CD4-positive, alpha-beta T cell treated with Interleukin-6 for 4 hours (primary cell): ENCODE data around the gene ZKSCAN3.
"Not testable (repeated sequence)": the region's sequence is repeated elsewhere in the genome, so short reads cannot be mapped to it uniquely, and the experiment has no call there.

ENCODE experiments used
- DNase-seq: peaks from one replicate; pipeline ENCODE4 v3.0.0-alpha.2; 2020; ENCODE audit warnings: mixed read lengths

Gene ZKSCAN3

GRCh38 chr6:28349892-28350737, at the start of gene ZKSCAN3:
Gene ZKSCAN3, plus strand, starts transcription at chr6:28349947. Its CDS starts 9,640 bp downstream, at chr6:28359587.
- peak; percentile 89 for DNase-seq

DNA sequence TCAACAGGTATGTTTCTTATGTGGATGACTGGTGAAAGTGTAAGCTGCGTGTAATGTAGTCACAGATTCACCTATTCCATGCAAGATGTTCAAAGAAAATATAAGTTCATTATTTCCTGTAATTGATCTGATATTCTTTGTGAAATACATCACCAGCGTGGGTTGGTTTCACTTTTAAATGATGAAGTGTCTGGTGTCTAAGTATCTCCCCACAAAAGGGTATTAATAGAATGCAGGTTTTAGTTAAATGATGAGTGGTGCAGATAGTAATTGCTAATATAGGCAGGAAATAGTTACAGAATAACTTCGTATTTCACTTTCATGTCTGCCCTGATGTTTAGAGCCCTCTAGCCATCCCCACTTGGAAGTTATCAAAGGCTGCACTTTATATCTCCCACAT, 46.2 kb upstream of the ZKSCAN3 start:
- DNase-seq, result no peak

- DNase-seq, result not testable (repeated sequence)
Observed at GRCh38 chr6:28306363-28306762, 43.4 kb upstream of the ZKSCAN3 start.

DNA sequence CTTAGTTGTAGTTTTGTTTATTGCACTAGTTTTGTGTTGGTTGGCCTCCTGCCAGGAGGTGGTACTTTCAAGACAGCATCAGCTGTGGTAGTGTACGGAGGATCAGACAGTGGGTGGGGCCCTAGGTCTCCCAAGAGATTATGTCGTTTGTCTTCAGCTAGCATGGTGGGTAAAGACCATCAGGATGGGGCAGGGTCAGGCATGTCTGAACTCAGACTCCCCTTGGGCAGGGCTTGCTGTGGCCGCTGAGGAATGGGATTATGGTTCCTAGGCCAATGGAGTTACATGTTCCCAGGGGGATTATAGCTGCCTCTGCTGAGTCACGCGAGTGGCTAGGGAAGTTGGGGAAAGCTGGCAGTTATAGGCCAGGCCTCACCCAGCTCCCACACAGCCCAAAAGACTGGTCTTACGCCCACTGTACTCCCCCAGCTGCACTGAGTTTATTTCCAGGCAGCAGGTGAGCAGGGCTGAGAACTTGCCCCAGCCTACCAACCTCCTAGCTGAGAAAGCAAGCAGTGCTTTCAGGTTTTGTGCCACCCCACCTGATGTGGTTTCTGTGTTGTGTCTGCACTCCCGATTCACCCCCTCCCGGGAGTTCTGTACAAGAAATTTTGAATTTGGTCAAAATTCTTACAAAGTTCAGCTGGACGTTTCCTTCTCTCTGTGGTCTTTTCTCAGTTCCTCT, 38.5 kb upstream of the ZKSCAN3 start:
- DNase-seq, result no peak

DNA sequence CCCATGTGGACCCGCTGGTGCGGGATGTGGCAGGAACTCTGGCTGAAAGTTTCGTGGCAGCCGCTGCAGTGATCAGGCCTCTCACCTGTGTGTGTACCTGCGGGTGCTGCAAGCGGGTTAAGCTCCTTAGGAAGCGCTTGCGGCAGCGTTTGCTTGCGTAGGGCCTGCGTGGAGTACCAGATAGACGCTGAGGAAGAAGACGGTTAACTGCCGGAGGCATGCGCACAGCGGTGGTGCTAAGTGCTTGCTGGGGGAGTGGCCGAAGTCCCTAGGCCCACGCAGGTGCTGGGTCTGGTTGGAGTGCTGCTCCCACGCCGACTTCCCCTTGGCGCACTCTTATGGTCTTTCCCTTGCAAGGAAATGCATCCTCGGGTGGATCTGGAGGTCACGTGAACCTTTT, 36.8 kb upstream of the ZKSCAN3 start:
- no peak for DNase-seq

GRCh38 chr6:28315628-28316027, 34.1 kb upstream of the ZKSCAN3 start:
- DNase-seq, result no peak

DNA sequence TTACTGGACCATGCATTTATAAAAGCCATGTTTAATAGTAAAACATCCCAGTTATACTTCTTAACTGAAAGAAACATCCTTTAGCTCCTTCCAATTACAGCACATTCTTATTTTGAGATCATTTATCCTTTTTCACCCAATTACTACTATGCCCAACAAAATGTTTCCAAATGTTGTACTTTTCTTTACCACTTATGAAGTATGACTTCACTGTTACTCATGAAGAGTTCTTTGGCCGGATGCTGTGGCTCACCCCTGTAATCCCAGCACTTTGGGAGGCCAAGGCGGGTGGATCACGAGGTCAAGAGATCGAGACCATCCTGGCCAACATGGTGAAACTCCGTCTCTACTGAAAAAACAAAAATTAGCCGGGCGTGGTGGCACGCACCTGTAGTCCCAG, 31.9 kb upstream of the ZKSCAN3 start:
- not testable (repeated sequence) for DNase-seq

DNA sequence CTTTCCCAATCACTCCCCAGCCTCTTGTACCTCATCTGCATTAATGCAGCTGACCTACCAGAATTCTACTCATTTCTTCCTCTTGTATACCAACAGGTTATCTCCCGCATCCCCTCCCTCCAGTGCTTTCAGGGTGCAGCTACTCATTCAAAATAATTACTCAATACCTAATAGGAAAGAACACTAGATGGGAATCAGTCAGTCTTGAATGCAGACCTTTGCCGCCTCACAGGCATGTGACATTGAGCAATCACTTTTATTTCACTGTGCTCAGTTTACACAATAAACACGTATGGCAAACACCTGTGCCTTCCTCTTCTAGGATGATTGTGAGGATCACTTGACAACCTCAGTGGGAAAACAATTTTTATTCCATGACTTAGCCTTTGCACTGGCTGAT, 27.1 kb upstream of the ZKSCAN3 start:
- no peak for DNase-seq

DNA sequence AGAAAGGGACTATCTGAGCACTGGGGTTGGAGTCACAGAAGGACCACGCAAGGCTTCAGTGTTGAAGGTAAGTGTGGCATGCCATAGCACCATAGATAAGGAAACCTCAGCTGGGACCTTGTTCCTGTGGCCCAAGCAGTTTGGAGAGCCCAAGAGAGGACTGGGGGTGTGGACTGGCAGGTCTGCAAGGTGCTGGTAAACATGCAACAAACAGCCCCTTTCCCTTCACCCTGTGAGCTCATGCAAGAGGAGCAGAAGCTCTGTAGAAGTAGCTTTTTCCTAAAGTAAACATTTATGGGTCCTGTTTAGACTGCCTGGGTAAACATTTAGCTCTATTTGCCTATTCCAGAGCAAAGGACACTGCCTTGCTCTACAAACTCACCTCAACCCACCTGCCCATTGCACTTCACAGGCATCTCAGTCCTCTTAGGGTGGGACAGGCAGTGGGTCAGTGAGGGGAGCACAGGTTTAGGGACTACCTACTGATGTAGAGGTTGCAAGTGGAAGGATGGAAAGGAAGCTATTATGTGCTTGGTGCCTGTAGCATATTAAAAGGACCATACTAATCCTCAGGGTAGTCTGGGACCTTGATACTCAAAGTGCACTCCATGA, 25.8 kb upstream of the ZKSCAN3 start:
- DNase-seq, result no peak

DNA sequence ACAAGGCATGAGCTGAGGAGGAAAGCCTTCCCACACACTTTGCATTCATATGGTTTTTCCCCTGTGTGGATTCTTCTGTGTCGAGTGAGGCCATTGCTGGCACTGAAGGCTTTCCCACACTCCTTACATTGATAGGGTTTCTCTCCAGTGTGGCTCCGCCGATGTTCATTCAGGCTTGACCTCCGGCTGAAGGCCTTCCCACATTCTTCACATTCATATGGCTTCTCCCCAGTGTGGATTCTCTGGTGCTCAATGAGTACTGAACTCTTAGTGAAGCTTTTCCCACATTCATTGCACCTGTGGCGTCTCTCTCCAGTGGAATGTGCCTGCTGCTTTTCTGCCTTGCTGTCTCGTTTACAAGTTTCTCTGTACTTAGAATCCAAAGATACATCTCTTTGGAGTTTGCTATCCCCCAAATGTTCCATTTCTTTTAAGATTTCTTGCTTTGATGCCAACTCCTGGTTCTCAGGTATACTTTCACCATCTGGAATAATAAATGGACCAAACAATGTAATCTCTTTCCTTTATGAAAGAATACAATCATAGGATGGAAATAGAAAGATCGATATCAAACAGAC, 23.3 kb upstream of the ZKSCAN3 start:
- DNase-seq, result no peak

- DNase-seq, result no peak
Observed at GRCh38 chr6:28330041-28330440, 19.7 kb upstream of the ZKSCAN3 start.

- no peak for DNase-seq
Observed at GRCh38 chr6:28333047-28333446, 16.7 kb upstream of the ZKSCAN3 start.

DNA sequence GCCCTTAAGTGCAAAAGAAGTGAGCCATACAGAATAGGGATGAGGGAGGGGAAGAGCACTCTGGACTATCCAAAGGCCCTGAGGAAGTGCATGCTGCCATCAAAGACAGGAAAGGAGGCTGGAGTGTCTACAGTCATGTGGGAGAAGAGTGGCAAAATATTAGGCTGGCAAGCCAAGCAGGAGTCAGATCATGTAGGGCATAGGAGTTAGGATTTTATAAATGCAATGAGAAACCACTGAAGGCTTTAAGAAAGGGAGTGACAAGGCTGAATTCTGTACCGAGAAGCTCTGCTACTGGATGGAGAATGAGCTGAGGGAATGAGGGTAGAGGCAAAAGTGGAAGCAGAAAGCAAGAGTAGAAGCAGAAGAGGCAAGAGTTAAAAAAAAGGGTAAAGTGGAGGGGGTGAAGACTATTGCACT, 16.1 kb upstream of the ZKSCAN3 start:
- no peak for DNase-seq

DNA sequence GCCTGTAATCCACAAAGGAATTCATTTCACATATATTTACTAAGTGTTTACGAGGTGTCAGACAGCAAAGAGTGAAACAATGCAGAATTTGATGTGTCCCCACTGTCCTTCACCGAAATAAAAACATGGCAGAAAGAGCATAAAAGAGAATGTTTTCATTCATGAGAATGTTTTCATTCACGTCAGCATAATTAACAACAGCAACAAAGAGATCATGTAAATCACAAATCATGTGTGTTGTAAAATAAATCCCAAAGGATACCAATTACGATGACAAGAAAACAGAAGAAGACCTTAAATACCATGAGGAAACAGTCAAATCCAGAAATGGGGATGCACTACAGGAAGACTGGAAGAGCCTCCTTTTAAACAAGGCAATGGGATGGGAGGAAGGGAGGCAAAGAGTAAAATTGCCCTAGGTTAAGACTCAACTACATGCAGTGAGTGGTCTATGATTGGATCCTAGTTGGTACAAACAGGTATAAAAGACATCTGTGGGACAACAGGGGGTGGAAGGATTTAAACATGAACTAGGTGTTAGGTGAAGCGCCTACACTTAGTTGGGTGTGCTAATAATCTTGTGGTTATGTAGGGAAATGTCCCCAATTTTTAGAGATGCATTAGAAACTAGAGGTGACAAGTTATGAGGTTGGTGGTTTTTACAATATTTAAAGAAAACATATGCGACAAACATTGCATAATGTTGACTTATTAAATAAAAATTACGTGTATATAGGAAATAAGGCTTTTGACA, 15.3 kb upstream of the ZKSCAN3 start:
- no peak for DNase-seq

DNA sequence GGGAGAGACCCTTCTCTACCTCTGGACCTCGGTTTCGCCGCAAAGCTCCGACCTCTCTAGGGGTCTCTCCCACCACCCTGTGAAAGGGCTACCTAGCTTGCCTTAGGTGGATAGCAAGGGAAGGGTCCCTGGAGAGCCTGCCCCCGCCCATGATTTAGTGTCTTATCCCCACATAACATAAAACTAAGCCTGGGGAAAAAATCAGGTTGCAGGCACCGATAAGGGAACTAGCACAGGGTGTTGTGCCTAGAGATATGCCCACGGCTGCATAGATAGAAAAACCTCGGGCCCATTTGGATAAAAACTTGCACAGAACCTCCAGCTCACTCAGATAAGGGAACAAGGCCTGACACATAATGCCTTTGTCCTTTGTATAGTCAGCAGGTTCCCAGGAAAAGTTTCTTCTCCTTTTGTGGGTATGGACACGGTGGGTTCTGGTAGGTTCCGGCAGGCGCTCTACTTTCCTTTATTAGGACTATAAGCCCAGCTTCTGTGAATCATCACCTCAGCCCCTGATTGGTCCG, 14.6 kb upstream of the ZKSCAN3 start:
- no peak for DNase-seq

- DNase-seq, result peak; percentile 85
Observed at GRCh38 chr6:28335564-28336283, 14.0 kb upstream of the ZKSCAN3 start, which contains the start of gene ZSCAN31. Gene ZSCAN31, minus strand, starts transcription at chr6:28336148. Its CDS starts 6,465 bp downstream, at chr6:28329683.

- peak; percentile 24 for DNase-seq
Observed at GRCh38 chr6:28336284-28337120, 13.2 kb upstream of the ZKSCAN3 start.

DNA sequence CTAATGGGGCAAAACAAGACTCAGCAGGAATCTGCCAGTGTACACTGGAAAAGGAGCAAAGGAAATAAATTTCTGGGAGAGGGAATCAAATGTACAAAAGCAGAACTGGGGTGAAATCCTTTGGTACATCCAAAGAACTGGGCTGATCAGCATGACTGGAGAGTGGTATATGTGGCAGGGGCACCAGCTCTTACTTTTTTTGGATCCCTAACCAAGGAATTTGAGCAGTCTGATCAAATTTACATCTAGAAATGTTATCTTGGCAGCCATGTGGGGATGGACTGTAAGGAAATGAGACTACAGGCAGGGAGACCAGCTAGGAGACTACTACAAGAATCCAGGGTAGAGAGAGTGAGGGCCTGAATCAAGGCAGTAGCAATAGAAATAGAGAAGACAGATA, 12.6 kb upstream of the ZKSCAN3 start:
- DNase-seq, result no peak

GRCh38 chr6:28340310-28341095, 9.2 kb upstream of the ZKSCAN3 start:
- no peak for DNase-seq
